Stimulated activated CD4-positive, alpha-beta T cell treated with anti-CD3 and anti-CD28 coated beads, Interleukin-12 subunit alpha, Interleukin-12 subunit beta, amount 100 ng/mL, for 48 hours (primary cell): ENCODE measurements around the gene FILIP1.

Source experiments
- DNase-seq, 3 donors: peaks; one replicate each; pipeline ENCODE4 v3.0.0-alpha.2; 2020; ENCODE audit warnings: low read depth in 2 of 3, low spot score in 1 of 3

Gene FILIP1

DNA sequence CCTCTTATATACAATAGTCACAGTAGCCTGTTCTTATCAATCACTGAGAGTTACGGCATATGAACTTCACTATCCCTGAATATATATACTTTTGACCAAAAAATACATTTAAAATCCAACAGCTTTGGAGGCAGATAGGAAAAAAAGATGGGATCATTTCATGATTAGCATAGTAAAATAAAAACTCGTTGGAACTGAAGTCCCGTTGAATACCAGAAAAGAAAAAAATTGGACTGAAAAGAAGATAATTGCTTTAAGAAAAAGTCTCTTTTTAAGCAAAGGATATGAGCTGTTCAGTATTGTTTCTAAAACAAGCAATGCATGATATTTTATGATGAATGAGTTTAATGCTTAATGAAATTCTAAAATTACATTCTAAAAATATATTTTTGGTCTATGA is 4.4 kb upstream of the FILIP1 start:
- no peak for DNase-seq

DNA sequence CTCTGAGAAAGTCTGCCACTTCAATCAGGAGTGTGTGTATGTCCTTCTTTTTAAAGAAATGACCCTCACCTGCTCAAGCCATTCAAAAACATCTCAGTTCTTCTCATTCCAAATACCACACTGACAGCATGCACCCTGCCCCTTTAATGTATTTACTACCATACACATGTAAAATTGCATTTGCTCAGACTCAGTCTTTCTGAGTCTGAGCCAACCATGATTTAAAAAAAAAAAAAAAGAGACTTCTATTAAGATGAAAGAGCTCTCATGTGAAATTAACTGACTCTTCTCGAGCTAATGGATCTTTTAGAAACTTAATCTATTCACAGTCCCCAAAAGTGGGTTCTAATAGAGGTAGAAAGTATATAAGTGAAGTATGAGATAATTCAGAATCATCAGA is 1.4 kb upstream of the FILIP1 start:
- DNase-seq = no peak

GRCh38 chr6:75494290-75494689 is 690 bp upstream of the FILIP1 start:
- DNase-seq = no peak

DNA sequence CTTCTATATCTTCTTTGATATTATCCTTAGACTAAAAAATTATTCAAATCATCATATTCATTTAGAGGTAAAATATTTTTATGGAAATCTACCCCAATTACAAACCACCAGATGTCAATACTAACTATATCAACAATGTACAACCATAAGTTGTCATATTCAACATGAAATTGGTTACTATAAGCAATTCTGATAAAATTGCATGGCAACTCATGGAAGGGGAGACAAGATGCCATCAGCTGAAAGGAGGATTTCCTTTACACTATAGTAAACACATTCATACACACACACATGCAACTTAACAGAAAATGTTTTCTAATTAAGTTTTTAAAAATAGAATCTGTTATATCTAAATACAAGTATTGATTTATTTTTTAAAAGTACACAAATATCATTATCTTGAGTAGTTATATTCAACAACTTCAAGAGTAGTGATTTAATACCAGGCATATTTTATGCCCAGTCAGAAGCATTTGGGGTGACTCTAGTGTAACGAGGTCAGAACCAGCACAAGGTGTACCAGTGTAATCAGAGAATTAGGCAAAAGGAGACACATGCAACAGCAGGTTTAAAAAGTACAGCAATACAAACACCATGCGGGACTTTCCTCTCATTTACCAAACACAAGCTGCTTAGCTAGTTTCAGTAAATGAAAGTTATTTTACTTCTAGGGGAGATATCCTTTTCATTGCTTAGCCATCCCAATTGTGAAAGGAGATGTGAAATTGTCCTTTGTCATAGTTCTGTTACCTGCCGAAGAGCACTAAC is 1.0 kb downstream of the FILIP1 start:
- no peak for DNase-seq

GRCh38 chr6:75491291-75491690 is 2.3 kb downstream of the FILIP1 start:
- no peak for DNase-seq

DNA sequence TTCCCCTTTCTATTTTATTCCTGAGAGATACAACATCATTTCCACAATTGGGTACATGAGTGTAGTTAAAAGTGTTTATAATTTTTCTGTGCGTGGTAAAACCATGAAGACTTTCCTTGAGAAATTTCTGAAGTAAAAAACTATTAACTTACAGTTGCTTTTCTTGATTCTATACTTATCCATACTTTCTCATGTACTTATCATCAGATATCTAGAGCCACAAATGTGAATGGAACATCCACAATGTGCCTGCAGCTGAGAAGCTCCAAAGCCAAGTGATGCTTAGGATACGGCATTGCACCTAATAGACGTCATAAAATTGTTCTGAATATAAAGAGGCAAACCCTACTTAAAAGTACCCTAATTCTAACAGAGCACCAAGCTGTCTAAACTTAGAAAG is 2.9 kb downstream of the FILIP1 start:
- no peak for DNase-seq

DNA sequence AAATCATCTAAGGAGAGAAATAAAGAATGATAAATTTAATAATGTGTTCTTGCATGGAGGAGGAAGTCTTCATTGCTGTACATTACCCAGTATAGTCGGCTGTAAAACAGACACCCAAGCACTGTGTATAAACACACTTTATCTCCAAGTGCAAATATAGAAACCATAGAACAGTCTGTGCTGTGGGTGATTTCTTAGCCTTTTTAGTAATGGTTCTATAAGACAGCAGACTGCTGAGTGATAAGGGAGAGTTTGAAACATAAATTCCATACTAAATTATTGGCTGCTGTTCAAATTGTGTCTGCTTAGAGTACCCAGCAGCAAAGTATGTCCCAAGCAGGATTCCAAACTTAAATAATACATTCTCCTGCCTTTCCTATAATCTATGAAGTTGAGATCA is 4.6 kb downstream of the FILIP1 start:
- DNase-seq = no peak

- no peak for DNase-seq
Observed at GRCh38 chr6:75488033-75488432, 5.6 kb downstream of the FILIP1 start.

DNA sequence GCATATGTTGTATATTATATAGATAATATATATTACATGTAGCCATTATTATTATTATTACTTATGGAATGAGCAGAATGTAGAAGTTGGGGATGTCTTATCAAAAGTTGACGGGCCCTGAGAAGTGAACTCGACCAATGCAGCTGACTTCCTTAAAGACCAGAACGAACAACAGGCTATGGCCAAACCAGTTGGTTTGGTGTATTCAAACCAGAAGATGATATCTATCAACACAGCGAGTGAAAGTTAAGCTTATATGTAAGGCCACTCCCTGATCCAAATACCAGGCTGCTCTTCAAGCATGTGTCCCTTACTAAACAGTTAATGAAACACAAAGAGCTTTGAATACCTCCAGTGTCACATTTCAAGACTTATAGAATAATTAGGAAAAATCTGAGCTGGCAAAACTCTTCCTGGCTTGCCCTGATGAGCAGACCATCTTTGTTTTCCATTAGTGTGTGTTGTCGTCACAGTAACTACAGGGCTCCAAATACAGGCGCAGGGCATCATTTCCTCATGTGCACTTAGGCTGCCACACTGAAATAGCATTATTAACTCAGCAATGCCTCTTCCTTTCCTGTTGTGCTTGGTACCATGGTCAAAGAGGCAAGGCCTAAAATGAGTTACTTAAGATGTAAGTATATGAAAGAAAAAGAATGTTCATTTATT is 6.6 kb downstream of the FILIP1 start:
- DNase-seq = no peak

- DNase-seq = no peak
Observed at GRCh38 chr6:75484535-75484934, 9.1 kb downstream of the FILIP1 start.

GRCh38 chr6:75483136-75483952 is 10.3 kb downstream of the FILIP1 start:
- no peak for DNase-seq

GRCh38 chr6:75481936-75482593 is 11.5 kb downstream of the FILIP1 start:
- no peak for DNase-seq

GRCh38 chr6:75481394-75481793 is 12.2 kb downstream of the FILIP1 start:
- DNase-seq = no peak

- DNase-seq = no peak
Observed at GRCh38 chr6:75480425-75480824, 13.2 kb downstream of the FILIP1 start.

- no peak for DNase-seq
Observed at GRCh38 chr6:75479712-75480111, 13.9 kb downstream of the FILIP1 start.

DNA sequence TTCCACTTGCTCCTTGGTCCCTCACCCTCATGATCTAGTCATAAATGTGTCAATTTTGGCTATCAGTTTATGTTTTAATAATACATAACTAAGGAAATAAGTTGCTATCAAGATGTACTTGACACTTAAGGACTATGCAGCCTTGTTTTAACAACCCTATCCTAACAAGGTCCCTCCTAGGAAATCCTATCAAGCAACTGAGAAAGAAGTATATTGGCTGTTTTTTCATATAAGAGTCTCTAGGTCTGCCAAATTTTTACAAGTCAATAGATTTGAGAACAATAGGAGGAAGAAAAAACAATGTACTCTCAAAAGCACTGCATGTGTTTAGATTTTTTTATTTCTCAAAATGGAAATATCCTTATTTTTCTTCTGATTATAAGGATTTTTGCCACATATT is 14.7 kb downstream of the FILIP1 start:
- DNase-seq = no peak

DNA sequence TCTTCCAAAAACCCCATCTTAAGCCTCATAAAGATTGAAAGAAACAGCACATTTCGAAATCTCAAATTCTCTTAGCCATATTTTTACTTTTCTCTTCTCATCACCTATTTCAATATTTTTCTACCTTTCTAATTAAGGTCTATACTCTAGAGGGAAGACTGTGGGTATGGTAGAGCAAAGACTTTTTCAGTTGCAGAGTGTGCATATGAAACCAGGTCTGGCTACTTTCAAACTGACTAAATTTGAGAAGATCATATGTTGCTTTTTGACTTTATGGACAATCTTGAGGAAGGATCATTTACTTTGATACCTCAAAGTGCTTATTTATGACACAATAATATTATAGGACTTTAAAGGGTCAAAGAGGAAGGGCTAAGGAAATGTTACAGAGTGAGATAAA is 20.7 kb downstream of the FILIP1 start:
- no peak for DNase-seq

GRCh38 chr6:75467966-75468365 is 25.6 kb downstream of the FILIP1 start:
- no peak for DNase-seq

DNA sequence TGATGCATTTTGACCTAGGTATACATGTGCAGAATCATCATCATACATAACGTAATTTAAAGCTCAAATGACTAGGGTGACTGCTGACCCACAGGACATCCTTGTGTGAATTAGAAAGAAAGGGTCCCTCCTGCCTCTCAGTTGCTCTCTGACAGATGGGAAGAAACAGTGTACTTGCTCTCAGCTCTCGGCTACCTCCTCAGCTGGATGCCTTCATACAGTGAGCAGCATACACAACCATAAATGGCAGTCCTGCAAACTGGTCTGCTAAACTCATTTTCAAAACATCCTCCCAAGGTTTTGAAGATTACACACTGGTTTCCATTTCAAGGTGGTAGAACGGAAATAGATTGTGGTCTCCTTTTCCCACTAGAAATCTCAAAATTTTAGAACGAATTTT is 26.3 kb downstream of the FILIP1 start:
- no peak for DNase-seq

DNA sequence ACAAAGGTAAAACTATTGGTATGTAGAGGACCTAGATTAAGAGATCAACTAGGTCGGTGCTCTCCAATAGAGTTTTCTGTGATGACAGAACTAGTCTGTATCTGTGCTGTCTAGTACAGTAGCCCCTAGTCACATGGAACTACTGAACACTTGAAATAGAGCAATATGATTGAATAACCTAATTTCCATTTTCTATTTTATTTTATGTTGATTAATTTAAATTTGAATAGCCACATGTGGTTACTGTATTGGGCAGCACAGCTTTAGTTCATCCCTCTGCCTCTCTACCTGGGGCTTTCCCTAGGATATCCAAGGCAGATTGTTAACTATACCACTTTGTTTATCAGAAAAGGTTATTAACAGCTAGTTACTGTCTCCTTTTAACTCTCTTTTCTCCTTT is 27.0 kb downstream of the FILIP1 start:
- no peak for DNase-seq

GRCh38 chr6:75463908-75464307 is 29.7 kb downstream of the FILIP1 start:
- DNase-seq = no peak

DNA sequence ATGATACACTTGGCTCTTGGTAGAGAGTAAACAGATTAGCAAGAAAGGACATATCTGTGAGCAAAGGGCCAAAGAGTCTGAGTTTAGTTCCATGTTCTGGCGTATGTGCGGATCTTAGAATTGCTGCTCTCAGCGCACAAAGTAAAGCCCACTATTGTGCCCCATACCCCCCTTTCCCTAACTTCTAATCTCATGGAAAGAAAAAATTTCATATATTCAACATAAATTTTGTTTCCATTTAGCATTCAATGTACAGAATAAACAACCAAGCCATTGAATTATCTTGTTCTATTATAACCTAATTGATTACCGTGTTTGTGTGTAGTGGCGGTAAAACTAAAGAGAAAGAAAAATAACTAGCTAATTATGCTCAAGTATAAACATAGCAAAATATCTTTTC is 30.5 kb downstream of the FILIP1 start:
- no peak for DNase-seq
